ENCODE measurements around the gene BRAF.

- TF ChIP-seq MAX (IDR thresholded peaks at IDR 0.05): no peak
- no peak for TF ChIP-seq YY1 (IDR thresholded peaks at IDR 0.05; ENCODE audit: low read depth)
- TF ChIP-seq EP300 (IDR thresholded peaks at IDR 0.05; ENCODE audit: borderline replicate concordance): no peak
- no peak for TF ChIP-seq EGR1 (IDR thresholded peaks at IDR 0.05)
- TF ChIP-seq TEAD4 (IDR thresholded peaks at IDR 0.05): no peak
- TF ChIP-seq REST (IDR thresholded peaks at IDR 0.05; ENCODE audit: low read depth): no peak
- no peak for TF ChIP-seq FOXM1 (IDR thresholded peaks at IDR 0.05; ENCODE audit: borderline replicate concordance, low read depth)
- TF ChIP-seq CEBPB (IDR thresholded peaks at IDR 0.05): no peak
- TF ChIP-seq TAF1 (IDR thresholded peaks at IDR 0.05; ENCODE audit: low read depth): no peak
- no peak for TF ChIP-seq USF1 (IDR thresholded peaks at IDR 0.05)
- TF ChIP-seq CREB1 (IDR thresholded peaks at IDR 0.05; ENCODE audit: low read depth): no peak
These were observed 57.0 kb downstream of the BRAF start for GRCh38 chr7:140867467-140868462.

All from Ishikawa (cell line).